Glomerular visceral epithelial cell (primary cell): Measurements from ENCODE around the gene ANKRD40CL.
"Not testable (repeated sequence)": the region's sequence is repeated elsewhere in the genome, so short reads cannot be mapped to it uniquely, and the experiment has no call there.

Experiments used
- DNase-seq: peaks from one replicate; pipeline ENCODE4 v3.0.0-alpha.2; 2016; ENCODE audit errors: extremely low spot score

The ANKRD40CL gene, protein sequence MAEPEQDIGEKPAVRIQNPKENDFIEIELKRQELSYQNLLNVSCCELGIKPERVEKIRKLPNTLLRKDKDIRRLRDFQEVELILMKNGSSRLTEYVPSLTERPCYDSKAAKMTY

DNA sequence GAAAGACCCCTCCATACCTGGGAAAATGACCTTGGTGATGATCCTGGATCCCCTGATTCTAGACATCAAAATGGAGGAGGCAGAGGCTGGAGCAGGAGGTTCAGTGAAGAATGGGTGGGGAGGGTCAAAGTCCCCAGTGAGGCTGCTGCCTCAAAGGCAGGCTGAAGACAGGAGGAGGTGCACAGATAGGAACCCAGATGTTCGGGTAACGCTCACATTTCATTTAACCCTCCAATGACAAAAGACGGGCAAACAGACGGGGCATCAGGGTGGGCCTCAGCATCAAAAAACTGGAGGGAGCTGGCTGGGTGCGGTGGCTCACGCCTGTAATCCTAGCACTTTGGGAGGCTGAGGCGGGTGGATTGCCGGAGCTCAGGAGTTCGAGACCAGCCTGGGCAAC lies at the start of gene ANKRD40CL:
ANKRD40CL (minus strand) TSS at position 73 of the 400 bp plus-strand sequence. CDS start 605 bp downstream, outside the sequence.
- no peak for DNase-seq

GRCh38 chr17:50816271-50816670 lies 49.0 kb upstream of the ANKRD40CL start:
- no peak for DNase-seq

GRCh38 chr17:50815400-50815799 lies 48.1 kb upstream of the ANKRD40CL start:
- no peak for DNase-seq

- no peak for DNase-seq
Observed at GRCh38 chr17:50813583-50813982, 46.3 kb upstream of the ANKRD40CL start.

DNA sequence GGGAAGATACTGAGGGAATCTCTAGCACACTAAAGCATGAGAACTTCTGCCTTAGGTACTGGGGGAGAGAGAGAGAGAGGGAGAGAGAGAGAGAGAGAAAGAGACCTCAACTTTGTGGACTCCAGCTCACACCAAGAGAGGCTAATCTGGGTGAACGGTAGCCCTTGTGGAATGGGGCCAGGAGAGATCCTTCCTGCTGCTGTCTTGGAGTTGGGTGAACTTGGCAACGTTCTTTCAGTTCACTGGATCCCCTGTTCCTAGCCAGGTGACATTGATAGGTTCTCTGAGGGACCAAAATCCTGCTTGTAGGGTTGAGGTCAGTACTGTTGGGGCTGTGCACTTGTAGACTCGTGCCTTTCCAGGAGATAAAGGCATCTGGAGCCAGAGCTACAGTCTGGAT lies 41.6 kb upstream of the ANKRD40CL start:
- no peak for DNase-seq

- no peak for DNase-seq
Observed at GRCh38 chr17:50808413-50808812, 41.1 kb upstream of the ANKRD40CL start.

GRCh38 chr17:50807675-50808074 lies 40.4 kb upstream of the ANKRD40CL start:
- DNase-seq, result no peak

DNA sequence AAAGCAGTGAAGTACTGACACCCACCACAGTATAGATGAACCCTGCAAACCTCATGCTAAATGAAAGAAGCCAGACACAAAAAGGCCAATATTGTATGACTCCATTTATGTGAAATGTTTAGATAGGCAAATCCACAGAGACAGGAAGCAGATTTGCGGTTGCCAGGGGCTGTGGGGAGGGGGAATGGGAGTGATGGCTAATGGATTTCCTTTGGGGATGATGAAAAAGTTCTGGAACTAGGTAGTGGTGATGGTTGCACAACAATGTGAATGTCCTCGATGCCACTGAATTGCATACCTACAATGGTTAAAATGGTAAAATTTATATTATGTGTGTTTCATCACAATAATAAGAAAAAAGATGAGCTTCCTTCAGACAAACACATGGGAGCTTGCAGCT lies 39.7 kb upstream of the ANKRD40CL start:
- peak; percentile 21 for DNase-seq

GRCh38 chr17:50806141-50806643 lies 38.9 kb upstream of the ANKRD40CL start:
- no peak for DNase-seq

- DNase-seq, result no peak
Observed at GRCh38 chr17:50805486-50805885, 38.2 kb upstream of the ANKRD40CL start.

- DNase-seq, result not testable (repeated sequence)
Observed at GRCh38 chr17:50804749-50805475, 37.6 kb upstream of the ANKRD40CL start.

- no peak for DNase-seq
Observed at GRCh38 chr17:50803676-50804075, 36.4 kb upstream of the ANKRD40CL start.

GRCh38 chr17:50802609-50803571 lies 35.6 kb upstream of the ANKRD40CL start:
- no peak for DNase-seq

DNA sequence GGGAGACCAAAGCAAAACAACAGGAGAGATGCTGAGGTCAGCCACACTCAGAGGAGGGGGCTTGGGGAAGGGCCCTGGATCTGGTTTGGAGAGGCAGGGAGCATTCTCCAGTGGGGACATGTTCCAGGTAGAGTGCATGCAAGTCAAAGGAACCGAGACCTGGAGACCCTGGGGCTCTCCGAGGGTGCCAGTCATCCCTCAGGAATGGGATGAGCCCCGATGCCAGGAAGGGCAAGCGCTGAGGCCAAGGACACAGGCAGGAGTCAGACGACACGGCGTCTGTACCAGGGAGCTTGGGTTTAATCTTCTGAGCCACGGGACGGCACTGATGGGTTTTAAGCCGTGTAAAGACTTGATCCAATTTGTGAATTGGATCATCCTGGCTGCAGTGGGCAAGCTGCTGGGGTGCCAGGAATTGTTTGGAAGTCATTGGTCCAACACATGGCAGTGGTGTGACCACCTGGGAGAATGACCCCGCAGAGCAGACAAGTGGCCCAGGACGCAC lies 32.9 kb upstream of the ANKRD40CL start:
- no peak for DNase-seq

GRCh38 chr17:50799582-50799981 lies 32.3 kb upstream of the ANKRD40CL start:
- DNase-seq, result no peak

GRCh38 chr17:50798424-50799288 lies 31.3 kb upstream of the ANKRD40CL start:
- DNase-seq, result no peak

GRCh38 chr17:50797135-50797810 lies 30.0 kb upstream of the ANKRD40CL start:
- DNase-seq, result no peak

- no peak for DNase-seq
Observed at GRCh38 chr17:50794361-50794760, 27.0 kb upstream of the ANKRD40CL start.

GRCh38 chr17:50793007-50793406 lies 25.7 kb upstream of the ANKRD40CL start:
- no peak for DNase-seq

DNA sequence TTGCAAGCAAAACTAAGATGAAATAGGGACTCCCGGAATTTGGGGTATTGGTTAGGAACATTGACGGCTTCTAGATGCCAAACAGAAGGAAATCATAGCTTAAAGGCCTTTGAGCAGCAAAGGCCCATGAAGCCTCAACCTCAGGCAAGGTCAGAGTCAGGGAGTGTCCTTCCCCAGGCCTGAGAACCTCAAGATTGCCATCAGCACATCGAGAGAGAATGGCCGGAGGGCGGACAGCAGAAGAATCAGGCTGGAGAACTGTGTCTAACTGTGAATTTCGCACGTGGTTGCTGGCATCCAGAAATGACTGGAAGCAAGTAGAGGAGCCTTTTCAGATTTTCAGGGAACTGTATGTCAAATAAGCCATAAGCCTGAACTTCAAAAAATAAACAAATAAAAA lies 24.8 kb upstream of the ANKRD40CL start:
- no peak for DNase-seq

DNA sequence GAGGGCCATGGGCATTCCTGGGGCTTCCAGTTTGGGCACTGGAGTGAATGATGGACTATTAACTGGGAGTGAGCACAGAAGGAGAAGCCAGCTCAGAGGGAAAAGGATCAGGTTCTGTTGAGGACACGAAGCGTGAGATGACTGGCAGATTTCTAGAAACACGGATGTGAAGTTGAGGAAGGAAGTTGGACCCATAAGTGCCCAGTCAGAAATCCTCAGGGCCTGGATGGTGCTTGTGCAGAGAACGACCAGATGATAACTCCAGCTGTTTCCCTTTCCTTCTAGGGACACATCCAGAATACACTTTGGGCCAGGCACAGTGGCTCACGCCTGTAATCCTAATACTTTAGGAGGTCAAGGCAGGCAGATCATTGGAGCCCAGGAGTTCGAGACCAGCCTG lies 23.3 kb upstream of the ANKRD40CL start:
- no peak for DNase-seq
